Stimulated activated CD8-positive, alpha-beta memory T cell treated with anti-CD3 and anti-CD28 coated beads, Interleukin-15, amount 100 ng/mL, for 48 hours (primary cell): ENCODE measurements around the gene MS4A4A.

Source experiments
- DNase-seq, 2 donors: peaks; one replicate each; pipeline ENCODE4 v3.0.0-alpha.2; 2020; ENCODE audit warnings: low read depth in 2 of 2

MS4A4A gene

GRCh38 chr11:60348116-60348515, 67.7 kb downstream of the MS4A4A start:
- no peak for DNase-seq

- DNase-seq = no peak
Measured at GRCh38 chr11:60349990-60350389, 69.5 kb downstream of the MS4A4A start.

- DNase-seq = no peak
Measured at GRCh38 chr11:60357771-60358170, 77.3 kb downstream of the MS4A4A start.
